Measurements from ENCODE around the gene GPX2.

GRCh38 chr14:64958743-64959142 lies 16.2 kb upstream of the GPX2 start:
- TF ChIP-seq CTCF (IDR thresholded peaks at IDR 0.05 in 8 of 11, conservative IDR thresholded peaks at IDR 0.05 in 3 of 11) (no peak), POLR2A (IDR thresholded peaks at IDR 0.05) (no peak), POLR2AphosphoS5 (IDR thresholded peaks at IDR 0.05) (no peak)
